Measurements from ENCODE around the gene CRYZL1. TPM values are rescaled to one million over a fixed set of nuclear protein-coding genes. Genes with fewer than 3 reads are reported as not detected.

CRYZL1 gene
- total RNA-seq, 1 donor from 2014 or later = 10.8 TPM

DNA sequence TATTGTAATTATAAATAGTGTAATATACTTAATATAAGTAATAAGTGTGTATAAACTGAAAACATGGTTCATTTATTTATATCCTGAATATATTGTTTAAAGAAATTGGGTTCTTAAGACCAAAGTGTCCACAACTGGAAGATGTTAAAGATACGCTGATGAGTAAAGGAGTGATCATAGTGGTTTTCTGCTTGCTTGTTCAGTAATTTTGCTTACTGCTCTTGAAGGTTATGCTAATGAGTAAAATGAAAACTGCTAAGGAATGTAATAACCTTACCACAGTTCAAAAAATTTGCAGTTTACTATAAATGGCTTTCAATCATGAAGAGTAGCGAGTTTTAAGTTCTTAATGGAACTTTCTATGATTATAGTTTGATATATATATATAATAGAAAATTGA is 75.0 kb downstream of the CRYZL1 start:
- TF ChIP-seq, protein P1, sequence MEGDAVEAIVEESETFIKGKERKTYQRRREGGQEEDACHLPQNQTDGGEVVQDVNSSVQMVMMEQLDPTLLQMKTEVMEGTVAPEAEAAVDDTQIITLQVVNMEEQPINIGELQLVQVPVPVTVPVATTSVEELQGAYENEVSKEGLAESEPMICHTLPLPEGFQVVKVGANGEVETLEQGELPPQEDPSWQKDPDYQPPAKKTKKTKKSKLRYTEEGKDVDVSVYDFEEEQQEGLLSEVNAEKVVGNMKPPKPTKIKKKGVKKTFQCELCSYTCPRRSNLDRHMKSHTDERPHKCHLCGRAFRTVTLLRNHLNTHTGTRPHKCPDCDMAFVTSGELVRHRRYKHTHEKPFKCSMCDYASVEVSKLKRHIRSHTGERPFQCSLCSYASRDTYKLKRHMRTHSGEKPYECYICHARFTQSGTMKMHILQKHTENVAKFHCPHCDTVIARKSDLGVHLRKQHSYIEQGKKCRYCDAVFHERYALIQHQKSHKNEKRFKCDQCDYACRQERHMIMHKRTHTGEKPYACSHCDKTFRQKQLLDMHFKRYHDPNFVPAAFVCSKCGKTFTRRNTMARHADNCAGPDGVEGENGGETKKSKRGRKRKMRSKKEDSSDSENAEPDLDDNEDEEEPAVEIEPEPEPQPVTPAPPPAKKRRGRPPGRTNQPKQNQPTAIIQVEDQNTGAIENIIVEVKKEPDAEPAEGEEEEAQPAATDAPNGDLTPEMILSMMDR (IDR thresholded peaks at IDR 0.05; ENCODE audit: insufficient read depth, low read length, severe bottlenecking) = no peak
- DNase-seq (ENCODE audit: low read depth) = no peak
- Histone ChIP-seq H3K4me3 (ENCODE audit: low read depth, low read length) (no peak overlapping the region), H3K36me3 (ENCODE audit: control insufficient read depth, insufficient read depth, low read length) (peaks cover 8% of the 10 kb centered on the region), H3K27me3 (ENCODE audit: control insufficient read depth, insufficient read depth, low read length) (no peaks in the 10 kb centered on the region)
- FAIRE-seq = no peak

DNA sequence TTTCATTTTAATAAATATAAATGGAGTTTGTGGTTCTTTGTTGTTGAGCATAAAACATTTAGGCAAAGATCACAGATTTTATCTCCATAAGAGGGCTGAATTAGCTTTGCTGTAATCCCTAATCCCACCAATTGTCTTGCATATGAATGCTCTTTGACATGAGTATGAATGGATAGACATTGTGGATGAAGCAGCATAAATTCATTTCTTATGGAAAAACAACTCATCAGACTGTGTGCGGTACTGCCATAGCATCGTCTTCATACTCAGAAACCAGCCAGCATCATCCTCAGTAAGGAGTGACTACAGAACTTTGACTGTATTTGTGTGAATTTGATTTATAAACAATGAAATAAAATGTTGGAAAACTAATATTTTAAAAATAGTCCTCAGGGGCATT is 79.2 kb downstream of the CRYZL1 start:
- no peak overlapping the region for H3K4me3 ChIP-seq (ENCODE audit: low read depth, low read length)
- no peaks in the 10 kb centered on the region for H3K27me3 ChIP-seq (ENCODE audit: control insufficient read depth, insufficient read depth, low read length)
- no peak for DNase-seq (ENCODE audit: low read depth)
- TF ChIP-seq, protein P1 (IDR thresholded peaks at IDR 0.05; ENCODE audit: insufficient read depth, low read length, severe bottlenecking) = no peak
- peaks cover 15% of the 10 kb centered on the region for H3K36me3 ChIP-seq (ENCODE audit: control insufficient read depth, insufficient read depth, low read length)
- FAIRE-seq = no peak

DNA sequence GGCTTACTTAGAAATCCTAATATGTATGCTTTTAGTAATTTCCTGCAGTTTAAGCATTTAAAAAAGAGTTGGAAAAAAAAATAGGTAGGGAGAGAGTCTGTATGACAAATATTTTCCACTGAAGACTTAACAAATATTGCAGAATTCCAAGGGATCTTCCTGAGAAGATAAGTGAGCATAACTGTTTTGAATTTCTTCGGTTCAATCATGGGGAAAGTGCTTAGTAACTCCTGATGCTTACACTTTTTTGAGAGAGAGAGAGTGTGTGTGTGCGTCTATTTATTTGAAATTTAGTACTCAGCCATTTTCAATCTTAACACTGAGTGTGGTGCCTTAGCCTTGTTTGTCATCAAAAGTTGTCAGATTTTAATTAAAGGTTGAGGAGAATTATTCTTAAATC is 80.2 kb downstream of the CRYZL1 start:
- no peak for FAIRE-seq
- Histone ChIP-seq H3K36me3 (ENCODE audit: control insufficient read depth, insufficient read depth, low read length) (peaks cover 18% of the 10 kb centered on the region), H3K4me3 (ENCODE audit: low read depth, low read length) (no peak overlapping the region), H3K27me3 (ENCODE audit: control insufficient read depth, insufficient read depth, low read length) (no peaks in the 10 kb centered on the region)
- TF ChIP-seq, protein P1 (IDR thresholded peaks at IDR 0.05; ENCODE audit: insufficient read depth, low read length, severe bottlenecking) = no peak
- no peak for DNase-seq (ENCODE audit: low read depth)

DNA sequence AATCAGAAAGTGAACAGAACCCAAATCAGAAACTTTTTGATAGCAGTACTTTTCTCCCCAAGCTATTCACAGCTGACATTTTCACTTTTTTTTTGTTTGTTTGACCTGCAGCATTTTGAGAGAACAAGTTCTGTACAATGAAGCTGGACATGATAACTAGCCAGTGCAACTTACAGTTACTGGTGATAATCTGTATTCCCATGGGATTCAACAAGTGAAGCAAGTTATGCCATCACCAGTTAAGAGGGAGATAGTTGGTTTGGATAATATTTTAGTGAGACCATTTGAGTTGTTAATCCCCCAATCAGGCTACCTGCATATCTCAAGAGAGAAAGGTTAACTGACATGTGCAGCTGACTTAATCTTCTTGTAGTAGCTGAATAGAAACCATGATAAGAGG is 80.6 kb downstream of the CRYZL1 start:
- DNase-seq (ENCODE audit: low read depth) = no peak
- Histone ChIP-seq H3K4me3 (ENCODE audit: low read depth, low read length) (no peak overlapping the region), H3K27me3 (ENCODE audit: control insufficient read depth, insufficient read depth, low read length) (no peaks in the 10 kb centered on the region), H3K36me3 (ENCODE audit: control insufficient read depth, insufficient read depth, low read length) (peaks cover 18% of the 10 kb centered on the region)
- TF ChIP-seq, protein P1 (IDR thresholded peaks at IDR 0.05; ENCODE audit: insufficient read depth, low read length, severe bottlenecking) = no peak
- no peak for FAIRE-seq

DNA sequence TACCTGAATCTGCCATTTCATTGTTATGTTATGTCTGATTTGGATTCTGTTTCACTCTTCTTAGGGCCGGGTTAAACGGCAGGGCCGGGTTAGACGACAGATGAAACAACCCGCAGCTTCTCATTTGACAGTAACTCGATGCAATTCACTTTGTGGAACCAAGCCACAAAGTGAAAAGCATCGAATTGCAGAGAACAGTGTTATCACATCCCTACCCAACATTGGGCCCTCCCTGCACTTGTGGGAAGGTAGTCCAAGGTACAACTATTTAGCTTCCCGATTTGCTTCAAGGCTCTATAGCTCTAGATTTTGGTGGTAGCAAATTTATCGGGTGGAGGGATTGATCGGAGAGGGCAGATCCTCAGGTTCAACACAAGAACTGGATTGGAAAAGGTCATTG is 81.7 kb downstream of the CRYZL1 start:
- no peak for FAIRE-seq

More for the DNA sequence above, 81.7 kb downstream of the CRYZL1 start:
- no peak for DNase-seq (ENCODE audit: low read depth)
- Histone ChIP-seq H3K4me3 (ENCODE audit: low read depth, low read length) (no peak overlapping the region), H3K36me3 (ENCODE audit: control insufficient read depth, insufficient read depth, low read length) (peaks cover 19% of the 10 kb centered on the region), H3K27me3 (ENCODE audit: control insufficient read depth, insufficient read depth, low read length) (no peaks in the 10 kb centered on the region)
- TF ChIP-seq, protein P1 (IDR thresholded peaks at IDR 0.05; ENCODE audit: insufficient read depth, low read length, severe bottlenecking) = no peak
